NCI-H1436 (cell line): ENCODE data around the gene AKAP13.
"Not testable (repeated sequence)": the region's sequence is repeated elsewhere in the genome, so short reads cannot be mapped to it uniquely, and the experiment has no call there.

Experiments
- DNase-seq: peaks from one replicate; lab custom pipeline; 2025; lab: John Stamatoyannopoulos, UW

The AKAP13 gene

DNA sequence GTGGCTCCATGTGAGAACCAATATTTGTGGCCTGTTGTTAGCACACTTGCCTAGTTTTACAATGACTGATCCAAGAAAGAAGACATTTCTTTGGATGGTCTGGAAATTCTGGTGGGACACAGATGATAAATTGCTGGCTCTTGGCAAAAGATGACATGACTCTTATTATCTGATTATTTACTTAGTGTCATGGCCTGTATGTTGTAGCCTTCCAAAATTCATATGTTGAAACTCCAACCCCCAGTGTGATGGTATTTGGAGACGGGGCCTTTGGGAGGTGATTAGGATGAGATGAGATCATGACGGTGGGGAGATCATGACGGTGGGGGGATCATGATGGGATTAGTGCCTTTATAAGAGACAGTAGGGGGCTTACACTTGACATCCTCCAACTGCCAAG lies 30.0 kb upstream of the AKAP13 start:
- DNase-seq = no peak

DNA sequence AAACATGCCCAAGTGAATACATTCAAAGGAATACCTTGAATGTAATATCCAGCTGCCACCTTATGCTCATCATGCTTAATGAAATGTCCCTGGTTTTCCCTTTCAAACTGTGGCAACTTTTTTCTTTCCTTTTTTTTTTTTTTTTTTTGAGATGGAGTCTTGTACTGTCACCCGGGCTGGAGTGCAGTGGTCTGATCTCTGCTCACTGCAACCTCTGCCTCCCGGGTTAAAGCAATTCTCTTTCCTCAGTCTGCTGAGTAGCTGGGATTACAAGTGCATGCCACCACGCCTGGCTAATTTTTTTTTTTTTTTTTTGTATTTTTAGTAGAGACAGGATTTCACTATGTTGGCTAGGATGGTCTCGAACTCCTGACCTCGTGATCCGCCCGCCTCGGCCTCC lies 28.9 kb upstream of the AKAP13 start:
- not testable (repeated sequence) for DNase-seq

DNA sequence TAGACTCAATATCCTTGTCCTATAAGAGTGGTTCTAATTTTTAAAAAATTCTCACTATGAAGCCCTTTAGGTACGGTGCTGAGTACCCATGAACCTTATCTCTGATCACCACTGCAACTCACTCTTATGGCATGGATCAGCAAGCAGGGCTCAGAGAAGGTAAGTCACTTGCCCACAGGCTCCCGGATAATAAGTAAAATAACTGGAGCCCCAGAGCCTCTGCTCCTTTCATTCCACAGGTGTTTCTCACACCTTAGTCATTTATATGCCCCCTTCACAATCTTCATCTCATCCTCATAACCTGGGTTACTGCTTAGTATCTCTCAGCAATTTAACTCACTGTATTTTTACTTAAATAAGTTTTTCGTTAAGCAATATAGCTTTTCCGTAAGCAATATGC lies 28.4 kb upstream of the AKAP13 start:
- no peak for DNase-seq

DNA sequence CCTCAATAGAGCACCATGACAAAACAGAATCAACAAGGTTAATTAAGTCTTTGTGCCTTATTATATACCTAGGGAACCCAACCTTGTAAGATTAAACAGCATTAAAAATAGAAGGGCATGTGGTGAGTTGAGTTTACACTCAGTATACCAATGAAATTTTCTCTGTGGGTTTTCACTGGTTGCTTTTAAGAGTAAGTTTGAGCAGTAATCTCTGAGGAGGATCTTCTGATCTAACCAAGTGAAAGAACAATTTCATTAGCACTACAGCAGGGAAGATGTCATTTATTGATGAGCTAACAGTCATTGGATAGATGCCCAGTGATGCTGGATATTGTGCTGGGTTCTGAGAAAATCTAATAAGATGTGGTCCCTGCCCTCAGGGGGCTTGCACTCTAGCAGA lies 26.9 kb upstream of the AKAP13 start:
- DNase-seq = no peak

DNA sequence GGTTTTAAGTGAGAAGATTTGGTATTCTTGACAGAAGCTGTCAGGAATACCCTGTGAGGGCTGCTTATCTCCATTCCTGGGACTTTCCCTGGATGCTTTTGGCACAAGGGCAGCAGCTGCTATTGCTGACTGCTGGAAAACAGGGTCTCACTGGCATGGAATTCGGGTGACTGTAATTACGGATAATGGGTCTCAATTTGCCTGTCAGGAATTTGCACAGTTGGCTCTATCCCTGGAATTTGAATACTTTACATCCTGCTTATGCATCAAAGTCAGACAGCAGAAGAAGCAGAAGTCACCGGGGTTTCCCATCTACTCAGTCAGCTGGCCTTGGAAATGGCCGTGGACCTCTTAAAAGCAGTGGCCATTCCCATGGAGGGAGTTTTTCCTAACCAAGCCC lies 25.9 kb upstream of the AKAP13 start:
- no peak for DNase-seq

DNA sequence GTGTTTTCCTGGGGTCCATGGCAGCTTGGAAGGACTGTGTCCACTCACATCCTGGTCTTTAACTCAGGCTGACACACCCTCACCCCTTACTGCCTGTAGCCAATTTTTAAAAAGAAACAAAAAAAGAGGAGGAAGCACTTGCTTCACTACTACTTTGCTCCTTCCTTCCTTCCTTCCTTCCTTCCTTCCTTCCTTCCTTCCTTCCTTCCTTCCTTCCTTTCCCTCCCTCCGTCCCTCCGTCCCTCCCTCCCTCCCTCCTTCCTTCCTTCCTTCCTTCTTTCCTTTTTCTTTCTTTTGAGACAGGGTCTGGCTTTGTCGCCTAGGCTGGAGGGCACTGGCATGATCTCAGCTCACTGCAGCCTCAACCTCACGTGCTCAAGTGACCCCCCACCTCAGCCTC lies 25.5 kb upstream of the AKAP13 start:
- DNase-seq = no peak

DNA sequence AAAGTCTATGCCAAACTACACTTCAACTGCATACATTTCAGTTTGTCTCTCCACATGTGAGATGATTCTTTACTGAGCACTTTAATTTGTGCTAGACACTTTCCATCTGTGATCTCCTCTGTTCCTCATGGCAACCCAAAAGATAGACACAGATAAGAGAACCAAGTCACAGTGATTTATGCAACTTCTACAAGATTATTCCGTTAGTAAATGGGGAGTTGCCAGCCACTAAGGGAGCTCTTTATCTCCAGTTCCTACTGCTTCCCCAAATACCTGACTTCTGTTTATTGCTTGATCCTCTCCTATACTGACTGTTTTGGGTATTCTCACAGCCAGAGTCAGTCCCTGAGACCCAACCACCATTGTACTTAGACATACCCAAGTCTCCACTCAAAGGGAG lies 24.1 kb upstream of the AKAP13 start:
- no peak for DNase-seq

DNA sequence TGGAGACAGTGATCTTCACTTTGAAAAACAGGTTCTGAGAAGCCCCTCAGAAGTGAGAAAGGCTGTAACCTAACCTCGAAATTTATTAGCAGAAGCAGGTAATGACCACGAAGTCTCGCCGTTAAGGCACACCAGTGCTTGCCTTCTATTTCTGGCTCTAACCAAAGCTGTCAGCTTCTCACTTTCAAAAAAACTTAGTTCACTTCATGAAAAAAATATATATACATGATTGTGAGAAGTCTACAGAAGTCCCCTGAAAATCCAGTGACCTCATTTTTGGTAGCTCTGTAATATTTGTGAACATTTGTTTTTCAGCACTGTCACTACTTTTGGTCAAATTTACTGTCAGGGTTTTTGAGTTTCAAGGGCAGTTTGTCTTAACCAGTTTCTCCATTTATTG lies 19.1 kb upstream of the AKAP13 start:
- no peak for DNase-seq

DNA sequence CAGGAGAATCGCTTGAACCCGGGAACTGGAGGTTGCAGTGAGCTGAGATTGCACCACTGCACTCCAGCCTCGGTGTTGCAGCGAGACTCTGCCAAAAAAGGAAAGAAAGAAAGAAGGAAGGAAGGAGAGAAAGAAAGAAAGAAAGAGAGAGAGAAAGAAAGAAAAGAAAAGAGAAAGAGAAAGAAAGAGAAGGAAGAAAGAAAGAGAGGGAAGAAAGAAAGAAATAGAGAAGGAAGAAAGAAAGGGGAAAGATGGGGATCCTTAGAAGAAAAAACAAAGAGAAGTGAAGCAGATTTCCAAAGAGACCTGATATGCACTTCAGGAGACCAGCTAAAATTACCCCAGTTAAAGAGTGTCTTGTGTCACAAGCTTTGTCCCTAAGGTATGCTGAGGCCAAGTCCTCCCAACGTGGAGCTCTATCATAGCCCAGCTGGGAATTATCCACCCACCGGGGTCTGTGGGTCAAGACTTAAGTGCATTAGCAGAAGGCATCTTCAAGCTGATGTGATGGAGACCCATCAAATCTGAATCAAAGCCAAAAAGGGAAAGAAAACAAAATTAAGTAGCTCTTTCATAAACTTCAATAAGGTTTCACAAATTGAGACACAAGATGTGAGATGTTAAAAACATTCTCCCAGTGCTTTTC lies 17.8 kb upstream of the AKAP13 start:
- DNase-seq = no peak

DNA sequence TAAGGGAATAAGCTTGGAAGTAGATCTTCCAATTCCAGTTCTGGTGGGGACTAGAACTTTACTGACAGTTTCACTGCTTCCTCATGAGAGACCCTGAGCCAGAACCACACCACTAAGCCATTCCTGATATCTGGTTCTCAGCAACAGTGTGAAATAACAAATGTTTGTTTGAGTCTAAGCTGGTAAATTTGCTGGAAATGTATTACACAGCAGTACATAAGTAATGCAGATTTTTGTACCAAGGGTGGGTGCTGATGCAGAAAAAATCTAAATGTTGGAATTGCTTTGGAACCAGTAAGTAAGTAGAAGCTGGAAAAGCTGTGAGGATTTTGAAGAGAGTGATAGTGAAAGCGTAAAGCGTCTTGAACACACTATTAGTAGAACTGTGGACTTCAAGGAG lies 14.4 kb upstream of the AKAP13 start:
- DNase-seq = no peak

DNA sequence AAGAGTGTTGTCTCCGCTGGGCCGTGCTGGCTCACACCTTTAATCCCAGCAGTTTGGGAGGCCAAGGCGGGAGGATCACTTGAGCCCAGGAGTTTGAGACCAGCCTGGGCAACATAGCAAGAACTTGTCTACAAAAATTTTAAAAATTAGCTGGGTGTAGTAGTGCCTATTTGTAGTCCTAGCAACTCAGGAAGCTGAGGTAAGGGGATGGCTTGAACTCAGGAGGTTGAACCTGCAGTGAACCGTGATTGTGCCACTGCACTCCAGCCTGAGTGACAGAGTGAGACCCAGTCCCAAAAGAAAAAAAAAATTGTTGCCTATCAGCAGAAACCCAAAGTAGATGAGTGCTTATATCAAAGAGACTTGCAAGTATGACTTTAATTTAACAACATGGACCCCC lies 12.7 kb upstream of the AKAP13 start:
- no peak for DNase-seq

DNA sequence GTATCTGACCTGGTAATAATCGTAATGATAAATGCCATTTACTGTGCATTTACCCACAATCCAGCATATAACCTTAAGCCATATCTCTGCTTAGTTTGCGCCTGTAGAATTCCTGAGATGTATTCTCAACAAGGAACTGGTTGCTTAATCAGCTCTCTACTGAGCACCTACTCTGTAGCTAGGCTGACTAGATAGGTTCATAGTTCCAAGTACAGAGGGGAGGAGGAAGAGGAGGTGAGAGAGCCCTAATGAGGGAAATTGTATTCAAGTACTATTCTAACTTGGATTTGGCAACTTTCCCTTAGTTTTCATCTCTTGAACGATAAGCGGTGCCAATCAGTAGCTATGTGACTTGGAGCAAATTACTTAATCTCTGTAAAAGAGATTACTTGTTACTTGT lies 5.6 kb upstream of the AKAP13 start:
- DNase-seq = peak; percentile 23

DNA sequence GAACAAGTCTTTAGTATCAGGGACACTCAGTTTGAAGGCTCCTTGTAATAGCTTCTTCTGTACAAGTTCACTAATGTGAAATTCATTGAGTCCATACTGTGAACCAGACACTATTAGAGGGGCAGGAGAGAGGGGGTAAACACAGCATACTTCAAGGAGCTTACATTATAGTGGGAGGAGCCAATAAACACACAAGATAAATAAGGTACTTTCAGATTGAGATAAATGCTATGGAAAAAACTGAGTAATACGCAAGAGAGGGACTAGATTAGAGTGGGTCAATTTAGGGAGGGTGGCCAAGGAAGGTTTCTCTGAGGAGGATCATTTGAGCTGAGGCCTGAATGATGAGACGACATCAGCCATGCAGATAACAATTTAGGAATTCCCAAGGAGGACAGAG lies 3.1 kb upstream of the AKAP13 start:
- DNase-seq = no peak

DNA sequence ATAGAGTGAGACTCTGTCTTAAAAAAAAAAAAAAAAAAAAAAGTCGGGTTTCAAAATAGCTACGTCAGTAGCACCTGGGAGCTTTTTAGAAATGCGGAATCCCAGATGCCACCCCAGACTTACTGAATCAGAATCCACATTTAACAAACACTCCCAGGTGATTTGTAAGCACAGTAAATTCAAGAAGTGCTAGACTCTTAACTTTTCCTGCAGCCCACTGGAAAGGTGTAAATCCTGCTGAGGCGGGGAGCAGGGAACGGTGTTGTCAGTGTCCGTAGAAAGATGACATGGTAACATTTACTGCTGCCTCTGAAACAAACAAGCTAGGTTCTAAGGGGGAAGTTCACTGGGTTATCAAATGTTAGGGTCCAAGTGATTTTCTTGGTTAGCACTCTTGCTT lies 2.4 kb upstream of the AKAP13 start:
- DNase-seq = no peak

DNA sequence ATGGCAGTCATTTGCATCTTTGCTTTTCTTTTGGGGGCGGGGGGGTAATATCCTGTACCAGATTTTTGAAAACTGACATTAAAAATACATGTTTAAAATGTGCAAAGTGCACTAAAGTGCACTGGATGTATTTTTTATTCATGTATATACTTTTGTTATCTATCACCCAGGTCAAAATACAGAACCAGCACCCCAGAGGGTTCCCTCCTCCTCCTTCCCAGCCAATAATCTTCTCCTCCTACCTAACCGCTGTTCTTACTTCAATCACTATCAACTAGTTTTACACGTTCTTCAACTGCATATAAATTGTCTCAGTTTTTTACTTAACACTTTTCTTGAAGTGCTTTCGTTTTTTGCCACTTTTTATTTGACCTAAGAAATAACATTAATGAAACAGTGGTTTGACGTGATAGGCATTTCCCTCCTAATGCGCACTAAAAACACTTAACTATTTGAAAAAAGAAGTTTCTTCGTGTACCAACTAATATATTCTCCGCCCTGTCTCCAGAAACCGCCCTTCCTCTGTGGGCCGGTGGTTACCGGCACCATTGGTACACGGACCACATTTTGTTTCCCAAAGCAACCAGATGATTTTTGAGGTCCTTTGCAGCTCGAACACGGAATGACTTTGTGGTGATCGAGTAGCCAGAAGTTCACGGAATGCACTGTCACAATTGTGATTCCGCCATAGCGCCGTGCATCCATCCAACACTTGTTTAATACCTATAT lies 836 bp upstream of the AKAP13 start:
- no peak for DNase-seq

DNA sequence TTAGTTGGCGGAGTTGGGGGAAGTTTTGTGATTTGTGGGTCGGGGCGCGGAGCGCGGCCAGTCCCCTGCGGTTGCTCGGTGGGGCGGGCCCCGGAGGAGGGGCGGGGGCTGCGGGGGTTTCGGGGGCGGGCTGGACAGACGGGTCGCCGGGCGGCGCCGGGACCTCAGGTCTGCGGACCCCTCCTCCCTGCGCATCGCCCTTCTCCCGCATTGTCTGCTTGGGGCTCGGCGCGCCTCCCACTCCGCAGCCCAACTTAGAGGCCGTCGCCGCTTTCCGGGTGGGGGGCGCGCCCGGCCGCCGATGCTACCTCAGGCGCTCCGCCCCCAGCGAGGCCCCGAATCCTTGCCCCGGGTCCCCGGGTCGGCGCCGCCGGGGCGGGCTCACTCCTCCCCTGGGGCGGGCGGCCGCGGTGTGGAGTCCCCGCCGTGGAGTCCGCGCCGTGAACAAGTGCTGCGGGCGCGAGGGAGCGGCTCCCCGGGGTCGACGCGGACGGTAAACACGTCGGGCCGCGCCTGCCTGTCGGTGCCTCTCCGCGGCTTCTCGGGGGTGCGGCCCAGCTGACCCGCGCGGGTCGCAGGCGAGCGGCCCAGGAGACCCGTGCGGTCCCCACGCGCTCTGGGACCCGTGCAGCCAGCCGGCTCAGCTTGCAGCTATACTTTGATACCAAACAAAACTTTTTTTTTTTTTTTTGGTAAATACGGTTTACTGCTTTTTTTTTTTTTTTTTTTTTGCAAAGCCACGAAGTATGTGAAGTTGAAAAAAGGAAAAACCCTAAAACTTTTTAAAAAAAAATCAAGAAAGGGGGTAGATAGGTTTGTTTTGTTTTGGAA lies 624 bp downstream of the AKAP13 start:
- no peak for DNase-seq

DNA sequence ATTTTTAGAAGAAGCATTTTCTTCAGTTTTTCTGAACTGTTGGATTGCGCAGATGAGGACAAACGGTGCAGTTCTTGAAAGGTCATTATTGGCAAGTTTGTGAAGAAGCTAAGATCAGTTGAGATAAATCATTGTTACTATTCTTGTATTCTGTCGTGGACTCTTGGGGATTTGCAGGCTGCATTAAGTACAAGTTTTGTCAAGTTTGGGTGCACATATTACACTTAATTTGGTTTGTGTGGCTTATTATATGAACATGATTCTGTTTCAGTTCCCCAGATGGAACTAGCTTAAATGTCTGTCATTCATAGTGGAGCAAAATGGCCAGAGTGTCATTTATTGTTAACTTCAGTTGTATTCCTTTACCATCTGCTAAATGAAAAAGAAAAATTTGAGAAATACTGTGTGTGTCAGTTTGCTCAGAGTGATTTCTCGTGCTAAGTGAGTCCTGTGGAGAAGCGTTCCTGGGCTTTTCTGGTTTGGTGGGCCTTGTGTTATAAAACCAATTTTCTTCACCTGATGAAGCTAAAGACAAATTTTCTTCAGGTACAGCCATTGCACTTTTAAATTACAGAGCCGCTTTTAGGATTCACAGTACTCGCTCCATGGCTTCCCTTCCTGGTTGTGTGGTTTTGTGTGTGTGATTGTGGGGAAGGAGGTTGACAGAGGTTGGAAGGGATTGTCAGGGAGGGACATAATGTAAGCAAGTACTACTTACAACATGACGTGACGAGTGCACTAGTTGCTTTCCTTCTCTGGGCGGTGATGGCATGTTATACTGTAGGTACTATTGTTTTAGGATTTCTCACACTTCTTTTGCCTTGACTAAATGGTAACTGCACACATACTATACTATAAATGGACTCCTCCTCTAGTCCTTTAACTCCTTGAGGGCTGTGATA lies 1.7 kb downstream of the AKAP13 start:
- no peak for DNase-seq

DNA sequence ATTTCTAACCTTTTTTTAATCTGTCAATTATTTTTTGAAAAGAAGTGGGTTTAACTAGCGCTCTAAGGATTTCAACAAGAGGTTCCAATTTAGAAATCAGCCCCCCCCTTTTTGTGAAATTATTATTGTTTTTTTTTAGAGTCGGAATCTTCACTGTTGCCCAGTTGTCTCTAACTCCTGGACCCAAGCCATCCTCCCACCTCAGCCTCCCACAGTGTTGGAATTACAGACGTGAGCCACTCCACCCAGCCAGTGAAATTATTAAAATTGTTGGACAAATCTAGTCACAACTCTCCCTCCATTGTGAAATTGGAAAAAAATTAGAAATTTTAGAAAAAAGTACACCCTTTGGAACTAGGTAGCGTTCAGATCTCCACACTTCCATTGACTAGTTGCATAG lies 2.5 kb downstream of the AKAP13 start:
- DNase-seq = no peak

DNA sequence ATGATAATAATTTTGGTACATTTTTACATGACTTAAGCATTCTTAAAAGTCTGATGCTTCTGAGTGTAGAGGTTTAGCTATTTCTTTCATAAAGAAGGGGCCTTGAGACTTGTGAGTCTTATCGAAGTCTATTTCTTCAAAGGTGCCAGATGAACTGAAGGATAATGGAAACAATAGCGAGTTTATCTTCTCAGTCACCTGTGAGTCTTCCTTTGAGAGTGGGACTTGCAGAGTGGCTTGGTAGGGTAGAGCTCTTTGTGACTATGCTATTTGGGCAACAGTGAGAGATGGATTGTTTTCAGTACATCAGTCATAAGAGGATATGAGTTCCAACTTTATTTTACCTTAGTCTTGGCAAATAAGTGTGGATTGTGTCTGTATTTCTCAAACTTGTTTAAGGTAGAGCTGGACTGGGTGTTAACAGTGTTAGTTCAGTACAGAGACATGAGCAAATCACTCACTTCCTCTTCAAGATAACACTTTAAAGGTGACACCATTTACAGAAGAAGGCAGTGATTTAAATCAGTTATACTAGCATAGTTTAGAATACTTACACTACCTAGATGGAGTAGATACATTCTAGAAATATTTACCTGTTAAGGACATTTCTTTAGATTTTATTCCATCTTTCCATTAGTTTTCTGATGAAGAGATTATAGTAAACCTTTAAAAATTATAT lies 3.2 kb downstream of the AKAP13 start:
- no peak for DNase-seq

DNA sequence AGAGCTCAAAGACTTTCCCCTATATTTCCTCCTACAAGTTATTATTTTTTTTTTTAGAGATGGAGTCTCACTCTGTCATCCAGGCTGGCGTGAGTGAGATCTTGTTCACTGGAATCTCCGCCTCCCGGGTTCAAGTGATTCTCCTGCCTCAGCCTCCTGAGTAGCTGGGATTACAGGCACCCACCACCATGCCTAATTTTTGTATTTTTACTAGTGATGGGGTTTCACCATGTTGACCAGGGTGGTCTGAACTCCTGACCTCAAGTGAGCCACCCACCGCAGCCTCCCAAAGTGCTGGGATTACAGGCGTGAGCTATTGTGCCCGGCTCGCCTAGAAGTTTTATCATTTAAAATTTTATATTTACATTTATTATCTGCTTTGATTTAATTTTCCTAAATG lies 5.9 kb downstream of the AKAP13 start:
- DNase-seq = no peak

DNA sequence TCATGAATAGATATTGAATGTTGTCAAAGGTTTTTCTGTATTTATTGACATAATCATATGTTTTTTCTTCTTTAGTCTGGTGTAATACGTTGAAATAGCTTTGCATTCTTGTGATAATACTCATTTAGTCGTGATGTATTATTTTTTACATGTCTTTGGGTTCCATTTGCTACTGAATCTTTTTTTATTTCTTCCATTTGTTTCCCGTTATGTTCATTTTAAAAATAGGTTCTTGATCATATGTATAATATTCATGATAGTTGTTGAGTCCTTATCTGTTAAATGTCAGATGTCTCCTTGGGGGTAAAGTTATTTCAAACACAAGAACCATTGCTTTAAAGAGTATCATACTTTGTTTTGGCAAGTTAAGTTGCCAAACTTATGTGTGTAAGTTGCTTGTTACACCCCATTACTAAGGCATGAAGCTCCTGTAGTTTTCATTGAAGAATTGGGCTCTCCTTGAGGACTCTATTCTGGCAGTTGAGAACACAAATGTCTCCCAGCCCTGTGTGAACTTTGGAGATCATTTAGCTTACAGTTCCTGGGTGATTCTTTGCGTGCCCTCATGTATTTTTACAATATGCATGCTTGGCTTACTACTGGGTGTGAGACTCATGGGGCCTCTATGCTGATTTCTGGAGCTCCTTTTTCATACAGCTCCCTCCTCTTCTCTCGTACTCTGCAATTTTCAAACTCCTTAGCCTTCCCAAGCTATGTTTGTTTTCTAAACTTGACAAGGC lies 8.3 kb downstream of the AKAP13 start:
- no peak for DNase-seq
